ENCODE data around the gene SYNGAP1. TPM values are rescaled to one million over a fixed set of nuclear protein-coding genes. Genes with fewer than 3 reads are reported as not detected.

Gene SYNGAP1
- total and polyA plus RNA-seq, 8 donors, result 0.58 to 78.8 (median 5.1) TPM

DNA sequence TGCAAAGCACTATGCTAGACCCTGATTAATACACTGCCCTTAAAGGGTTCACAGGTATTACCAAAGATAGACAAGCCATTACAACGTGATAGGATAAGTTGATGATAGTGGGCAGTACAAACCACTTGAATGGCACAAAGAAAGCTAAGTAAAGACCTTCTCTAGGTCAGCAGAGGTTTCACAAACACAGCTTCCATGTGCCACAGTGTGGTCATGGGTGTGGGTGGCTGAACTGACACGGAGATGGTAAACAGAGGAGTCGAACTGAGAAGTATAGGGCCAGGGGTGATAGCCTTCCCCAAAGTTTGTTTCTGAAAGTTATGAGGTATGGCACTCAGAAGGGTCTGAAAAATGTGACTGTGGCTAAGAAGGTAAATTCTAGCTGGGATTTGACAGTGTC is 38.8 kb downstream of the SYNGAP1 start:
- DNase-seq, result no peak
- 43 to 69% (median 55%) methylated on average over 3 of the region's 3 CpGs for WGBS, 5 donors
- H3K4me3 ChIP-seq, result no peak overlapping the region
- no peaks in the 10 kb centered on the region for H3K9me3 ChIP-seq
- H3K36me3 ChIP-seq, result peaks cover 0 to 16% (median 13%) of the 10 kb centered on the region in 4 donors
- peaks cover 9 to 17% (median 13%) of the 10 kb centered on the region in 4 donors for H3K4me1 ChIP-seq
- no peak overlapping the region for H3K27ac ChIP-seq
- TF ChIP-seq, protein P1, sequence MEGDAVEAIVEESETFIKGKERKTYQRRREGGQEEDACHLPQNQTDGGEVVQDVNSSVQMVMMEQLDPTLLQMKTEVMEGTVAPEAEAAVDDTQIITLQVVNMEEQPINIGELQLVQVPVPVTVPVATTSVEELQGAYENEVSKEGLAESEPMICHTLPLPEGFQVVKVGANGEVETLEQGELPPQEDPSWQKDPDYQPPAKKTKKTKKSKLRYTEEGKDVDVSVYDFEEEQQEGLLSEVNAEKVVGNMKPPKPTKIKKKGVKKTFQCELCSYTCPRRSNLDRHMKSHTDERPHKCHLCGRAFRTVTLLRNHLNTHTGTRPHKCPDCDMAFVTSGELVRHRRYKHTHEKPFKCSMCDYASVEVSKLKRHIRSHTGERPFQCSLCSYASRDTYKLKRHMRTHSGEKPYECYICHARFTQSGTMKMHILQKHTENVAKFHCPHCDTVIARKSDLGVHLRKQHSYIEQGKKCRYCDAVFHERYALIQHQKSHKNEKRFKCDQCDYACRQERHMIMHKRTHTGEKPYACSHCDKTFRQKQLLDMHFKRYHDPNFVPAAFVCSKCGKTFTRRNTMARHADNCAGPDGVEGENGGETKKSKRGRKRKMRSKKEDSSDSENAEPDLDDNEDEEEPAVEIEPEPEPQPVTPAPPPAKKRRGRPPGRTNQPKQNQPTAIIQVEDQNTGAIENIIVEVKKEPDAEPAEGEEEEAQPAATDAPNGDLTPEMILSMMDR (IDR thresholded peaks at IDR 0.05), result no peak
- TF ChIP-seq POLR2AphosphoS5 (IDR thresholded peaks at IDR 0.05) (no peak), EP300 (IDR thresholded peaks at IDR 0.05) (no peak), POLR2A (IDR thresholded peaks at IDR 0.05) (no peak)
- intact Hi-C loops (cut with DNase I; ENCODE audit: low total_unique reads), result no loop called here
- no peaks in the 10 kb centered on the region for H3K27me3 ChIP-seq

DNA sequence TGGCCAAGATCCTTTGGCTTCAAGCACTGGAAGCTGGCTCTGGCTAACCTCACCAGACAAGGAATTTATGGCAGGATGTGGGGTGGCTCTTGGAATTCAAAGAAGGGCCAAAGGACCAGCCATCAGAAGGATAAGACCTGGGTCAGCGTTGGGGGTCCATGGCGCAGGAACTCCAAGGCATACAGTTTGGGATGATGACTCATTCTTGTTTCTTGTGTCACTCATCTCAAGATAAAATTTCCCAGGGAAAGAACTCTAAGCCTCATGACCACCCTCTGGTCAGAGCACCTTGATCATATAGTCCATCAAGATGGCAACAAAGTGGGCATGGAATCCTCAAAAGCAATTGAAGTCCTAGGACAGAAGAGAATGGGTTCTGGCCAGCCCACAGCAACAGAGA is 39.4 kb downstream of the SYNGAP1 start:
- no peak for DNase-seq
- TF ChIP-seq EP300 (IDR thresholded peaks at IDR 0.05) (no peak), POLR2A (IDR thresholded peaks at IDR 0.05) (no peak), POLR2AphosphoS5 (IDR thresholded peaks at IDR 0.05) (no peak)
- TF ChIP-seq, protein P1 (IDR thresholded peaks at IDR 0.05), result no peak
- no peak overlapping the region for H3K27ac ChIP-seq
- H3K4me1 ChIP-seq, result peaks cover 8 to 14% (median 11%) of the 10 kb centered on the region in 4 donors
- peaks cover 0 to 16% (median 13%) of the 10 kb centered on the region in 4 donors for H3K36me3 ChIP-seq
- no peak overlapping the region for H3K4me3 ChIP-seq
- no peaks in the 10 kb centered on the region for H3K9me3 ChIP-seq
- intact Hi-C loops (cut with DNase I; ENCODE audit: low total_unique reads), result no loop called here
- no peaks in the 10 kb centered on the region for H3K27me3 ChIP-seq
- WGBS, 5 donors, result 89 to 100% (median 95%) methylated on average over 2 of the region's 2 CpGs

DNA sequence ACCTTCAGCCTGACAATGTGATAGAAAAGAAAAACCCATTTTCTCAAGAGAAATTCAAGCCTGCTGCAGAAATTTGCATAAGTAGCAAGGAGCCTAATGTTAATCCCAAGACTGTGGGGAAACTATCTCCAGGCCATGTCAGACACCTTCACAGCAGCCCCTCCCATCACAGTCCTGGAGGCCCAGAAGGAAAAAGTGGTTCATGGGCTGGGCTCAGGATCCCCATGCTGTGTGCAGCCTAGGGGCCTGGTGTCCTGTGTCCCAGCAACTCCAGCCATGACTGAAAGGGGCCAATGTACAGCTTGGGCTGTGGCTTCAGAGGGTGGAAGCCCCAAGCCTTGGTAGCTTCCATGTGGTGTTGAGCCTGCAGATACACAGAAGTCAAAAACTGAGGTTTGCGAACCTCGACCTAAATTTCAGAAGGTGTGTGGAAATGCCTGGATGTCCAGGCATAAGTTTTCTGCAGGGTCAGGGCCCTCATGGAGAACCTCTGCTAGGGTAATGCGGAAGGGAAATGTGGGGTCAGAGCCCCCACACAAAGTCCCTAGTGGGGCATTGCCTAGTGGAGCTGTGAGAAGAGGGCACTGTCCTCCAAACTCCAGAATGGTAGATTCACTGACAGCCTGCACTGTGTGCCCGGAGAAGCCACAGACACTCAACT is 46.3 kb downstream of the SYNGAP1 start:
- no peak for TF ChIP-seq EP300 (IDR thresholded peaks at IDR 0.05)
- TF ChIP-seq, protein P1 (IDR thresholded peaks at IDR 0.05), result no peak
- no peak for TF ChIP-seq POLR2AphosphoS5 (IDR thresholded peaks at IDR 0.05)
- no peak for TF ChIP-seq POLR2A (IDR thresholded peaks at IDR 0.05)
- H3K4me3 ChIP-seq, result no peak overlapping the region
- H3K36me3 ChIP-seq, result no peaks in the 10 kb centered on the region
- intact Hi-C loops (cut with DNase I; ENCODE audit: low total_unique reads), result no loop called here
- H3K27ac ChIP-seq, result no peak overlapping the region
- 91 to 98% (median 94%) methylated on average over 4 of the region's 4 CpGs for WGBS, 5 donors
- DNase-seq, result no peak
- no peaks in the 10 kb centered on the region for H3K27me3 ChIP-seq
- H3K9me3 ChIP-seq, result no peaks in the 10 kb centered on the region
- no peaks in the 10 kb centered on the region for H3K4me1 ChIP-seq

DNA sequence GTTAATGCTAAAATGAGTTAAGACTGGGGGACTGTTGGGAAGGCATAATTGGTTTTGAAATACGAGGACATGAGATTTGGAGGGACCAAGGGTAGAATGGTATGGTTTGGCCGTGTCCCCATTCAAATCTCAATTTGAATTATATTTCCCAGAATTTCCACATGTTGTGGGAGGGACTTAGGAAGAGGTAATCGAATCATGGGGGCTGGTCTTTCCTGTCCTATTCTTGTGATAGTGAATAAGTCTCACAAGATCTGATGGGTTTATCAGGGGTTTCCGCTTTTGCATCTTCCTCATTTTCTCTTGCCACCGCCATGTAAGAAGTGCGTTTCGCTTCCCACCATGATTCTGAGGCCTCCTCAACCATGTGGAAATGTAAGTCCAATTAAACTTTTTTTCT is 47.2 kb downstream of the SYNGAP1 start:
- intact Hi-C loops (cut with DNase I; ENCODE audit: low total_unique reads), result no loop called here
- DNase-seq, result no peak
- Histone ChIP-seq H3K4me3 (no peak overlapping the region), H3K9me3 (no peaks in the 10 kb centered on the region), H3K27me3 (no peaks in the 10 kb centered on the region), H3K4me1 (no peaks in the 10 kb centered on the region), H3K36me3 (no peaks in the 10 kb centered on the region), H3K27ac (no peak overlapping the region)
- 74 to 85% (median 77%) methylated on average over 7 of the region's 7 CpGs for WGBS, 5 donors
- no peak for TF ChIP-seq POLR2AphosphoS5 (IDR thresholded peaks at IDR 0.05)
- no peak for TF ChIP-seq EP300 (IDR thresholded peaks at IDR 0.05)
- TF ChIP-seq POLR2A (IDR thresholded peaks at IDR 0.05), result no peak
- TF ChIP-seq, protein P1 (IDR thresholded peaks at IDR 0.05), result no peak

All from stomach (tissue), 9 donors.